WERI-Rb-1 (cell line): ENCODE results near the gene PRR12.

Experiments
- DNase-seq: peaks from one replicate; pipeline ENCODE4 v3.0.0-alpha.2; 2020
- H3K27ac ChIP-seq: fragments of 250-450 bp; sonication (Bioruptor Pico); 2 replicates; pipeline ENCODE4 v1.5.1; 2020; ENCODE audit warnings: mild to moderate bottlenecking, moderate library complexity
- H3K27me3 ChIP-seq: fragments of 250-450 bp; sonication (Bioruptor Pico); 2 replicates; pipeline ENCODE4 v1.5.1; 2021; ENCODE audit warnings: mild to moderate bottlenecking, low read depth, moderate library complexity; ENCODE audit not compliant: insufficient read depth, severe bottlenecking
- H3K36me3 ChIP-seq: fragments of 250-450 bp; sonication (Bioruptor Pico); 2 replicates; pipeline ENCODE4 v1.5.1; 2020; ENCODE audit warnings: mild to moderate bottlenecking, moderate library complexity
- H3K4me3 ChIP-seq: 2 replicates; pipeline ENCODE4 v1.5.1; 2011; ENCODE audit warnings: low read depth, mild to moderate bottlenecking, control low read depth, low read length
- H3K9me3 ChIP-seq: fragments of 250-450 bp; sonication (Bioruptor Pico); 2 replicates; pipeline ENCODE4 v1.5.1; 2021; ENCODE audit warnings: mild to moderate bottlenecking, moderate library complexity; ENCODE audit not compliant: severe bottlenecking
- CTCF ChIP-seq: IDR thresholded peaks from 2 replicates; pipeline ENCODE4 v1.5.1; 2011; ENCODE audit warnings: low read depth, mild to moderate bottlenecking, control low read depth, inconsistent platforms, low read length

Gene PRR12

DNA sequence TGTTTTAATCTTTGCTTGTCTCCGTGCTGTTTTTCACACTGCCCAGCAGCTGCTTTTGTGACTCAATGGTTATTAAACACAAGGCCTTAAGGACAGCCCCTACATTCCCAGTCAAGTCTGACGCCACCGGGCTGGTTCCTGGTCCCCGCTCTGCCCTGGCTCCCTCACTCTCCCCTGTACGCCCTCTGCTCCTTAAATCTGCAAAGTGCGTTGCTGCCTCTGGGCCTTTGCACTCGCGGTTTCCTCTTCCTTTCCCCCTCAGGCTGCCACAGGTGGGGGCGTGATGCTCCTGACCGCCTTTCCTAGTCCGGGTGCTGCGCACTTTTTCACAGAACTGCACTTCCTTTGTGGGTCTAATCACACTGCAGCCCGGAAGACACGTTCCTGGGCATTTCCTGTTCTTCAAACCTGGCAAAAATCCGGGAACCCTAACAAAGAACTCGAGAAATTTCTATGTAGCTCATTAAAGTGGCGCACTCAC lies 36.2 kb upstream of the PRR12 start:
- DNase-seq, result no peak
- Histone ChIP-seq H3K27ac (no peak overlapping the region), H3K36me3 (peaks cover 56% of the 10 kb centered on the region), H3K4me3 (no peak overlapping the region), H3K9me3 (no peaks in the 10 kb centered on the region), H3K27me3 (no peaks in the 10 kb centered on the region)
- TF ChIP-seq CTCF, result no peak

GRCh38 chr19:49555600-49556411 lies 35.2 kb upstream of the PRR12 start:
- DNase-seq, result peak; percentile 72
- H3K36me3 ChIP-seq, result peaks cover 56% of the 10 kb centered on the region
- H3K4me3 ChIP-seq, result no peak overlapping the region

DNA sequence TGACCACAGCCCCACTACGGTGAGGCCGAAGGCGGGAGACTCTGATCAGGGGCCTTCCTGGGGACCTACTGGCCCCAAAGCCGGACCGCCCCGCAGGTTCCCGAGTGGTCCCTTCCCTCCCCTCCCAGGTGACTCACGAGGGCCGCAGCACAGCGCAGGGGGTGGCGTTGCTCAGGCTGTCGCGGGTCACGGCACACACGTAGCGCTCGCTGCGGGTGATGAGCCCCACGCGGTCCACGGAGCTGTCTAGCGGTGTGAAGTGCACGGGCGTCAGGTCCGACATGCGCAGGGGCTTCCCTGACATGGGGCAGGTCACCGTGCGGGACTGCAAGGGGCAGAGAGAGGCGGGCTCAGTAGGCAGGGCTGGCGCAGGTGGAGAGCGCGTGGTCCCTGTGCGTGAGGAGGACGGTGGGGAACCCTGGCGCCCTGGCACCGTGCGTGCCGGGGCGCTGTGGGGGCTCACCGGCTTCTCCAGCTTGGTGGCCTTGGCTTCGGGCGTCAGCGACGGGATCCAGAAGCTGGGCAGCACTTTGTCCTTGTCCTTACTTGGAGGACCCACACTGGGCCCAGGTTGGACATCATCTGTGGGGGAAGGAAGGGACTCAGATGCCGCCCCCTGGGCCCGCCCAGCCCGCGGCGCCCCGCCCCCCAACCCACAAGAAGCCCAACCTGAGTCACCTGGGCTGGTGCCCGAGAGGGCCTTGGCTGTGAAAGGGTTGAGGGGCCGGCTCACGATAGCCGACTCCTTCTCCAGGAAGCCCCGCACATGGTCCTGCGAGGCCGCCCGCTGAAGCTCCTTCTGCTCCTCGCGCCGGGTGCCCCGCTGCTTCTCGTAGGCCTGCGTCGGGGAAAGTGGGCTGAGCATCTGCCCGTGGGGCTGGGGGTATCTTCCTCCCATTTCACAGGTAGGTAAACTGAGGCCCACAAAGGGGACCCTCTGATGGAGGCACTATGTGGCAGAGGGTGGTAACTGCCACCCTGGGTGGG lies 34.3 kb upstream of the PRR12 start:
- no peak overlapping the region for H3K4me3 ChIP-seq
- no peak for DNase-seq
- no peak overlapping the region for H3K27ac ChIP-seq

More at GRCh38 chr19:49555600-49556411, 35.2 kb upstream of the PRR12 start:
- H3K9me3 ChIP-seq, result no peaks in the 10 kb centered on the region
- H3K27me3 ChIP-seq, result no peaks in the 10 kb centered on the region
- no peak overlapping the region for H3K27ac ChIP-seq
- TF ChIP-seq CTCF, result no peak

GRCh38 chr19:49557641-49558325 lies 33.2 kb upstream of the PRR12 start:
- Histone ChIP-seq H3K36me3 (peaks cover 56% of the 10 kb centered on the region), H3K9me3 (no peaks in the 10 kb centered on the region), H3K27ac (no peak overlapping the region), H3K27me3 (no peaks in the 10 kb centered on the region), H3K4me3 (no peak overlapping the region)
- no peak for TF ChIP-seq CTCF
- no peak for DNase-seq

More for the DNA sequence above, 34.3 kb upstream of the PRR12 start:
- H3K36me3 ChIP-seq, result peaks cover 56% of the 10 kb centered on the region
- H3K27me3 ChIP-seq, result no peaks in the 10 kb centered on the region
- no peaks in the 10 kb centered on the region for H3K9me3 ChIP-seq
- no peak for TF ChIP-seq CTCF

GRCh38 chr19:49558591-49558990 lies 32.4 kb upstream of the PRR12 start:
- TF ChIP-seq CTCF, result no peak
- no peaks in the 10 kb centered on the region for H3K27me3 ChIP-seq
- no peak overlapping the region for H3K27ac ChIP-seq
- peaks cover 54% of the 10 kb centered on the region for H3K36me3 ChIP-seq
- no peak overlapping the region for H3K4me3 ChIP-seq
- no peaks in the 10 kb centered on the region for H3K9me3 ChIP-seq
- no peak for DNase-seq
